GM06990 (cell line): ENCODE measurements around the gene MYMX.

Experiments
- DNase-seq: peaks from one replicate; pipeline ENCODE4 v3.0.0-alpha.2; 2011; ENCODE audit not compliant: insufficient read length; ENCODE audit errors: extremely low read depth
- H3K27me3 ChIP-seq: replicated peaks from 2 replicates; pipeline ENCODE4 v1.6.0; 2011; ENCODE audit warnings: low read length; ENCODE audit not compliant: control insufficient read depth, insufficient read depth
- H3K36me3 ChIP-seq: 2 replicates; pipeline ENCODE4 v1.5.1; 2011; ENCODE audit warnings: low read length; ENCODE audit not compliant: control insufficient read depth, insufficient read depth
- H3K4me3 ChIP-seq: replicated peaks from 2 replicates; pipeline ENCODE4 v1.5.1; 2011; ENCODE audit warnings: low read depth, mild to moderate bottlenecking, control low read depth, low read length
- CTCF ChIP-seq: IDR thresholded peaks from 2 replicates; pipeline ENCODE4 v1.5.1; 2011; ENCODE audit warnings: low read length, control low read depth, mild to moderate bottlenecking, inconsistent platforms; ENCODE audit not compliant: insufficient read depth, poor library complexity, severe bottlenecking

Gene MYMX

GRCh38 chr6:44203955-44204354, 12.8 kb upstream of the MYMX start:
- no peak for DNase-seq
- no peaks in the 10 kb centered on the region for H3K36me3 ChIP-seq
- no peaks in the 10 kb centered on the region for H3K27me3 ChIP-seq
- TF ChIP-seq CTCF, result no peak
- H3K4me3 ChIP-seq, result no peak overlapping the region

DNA sequence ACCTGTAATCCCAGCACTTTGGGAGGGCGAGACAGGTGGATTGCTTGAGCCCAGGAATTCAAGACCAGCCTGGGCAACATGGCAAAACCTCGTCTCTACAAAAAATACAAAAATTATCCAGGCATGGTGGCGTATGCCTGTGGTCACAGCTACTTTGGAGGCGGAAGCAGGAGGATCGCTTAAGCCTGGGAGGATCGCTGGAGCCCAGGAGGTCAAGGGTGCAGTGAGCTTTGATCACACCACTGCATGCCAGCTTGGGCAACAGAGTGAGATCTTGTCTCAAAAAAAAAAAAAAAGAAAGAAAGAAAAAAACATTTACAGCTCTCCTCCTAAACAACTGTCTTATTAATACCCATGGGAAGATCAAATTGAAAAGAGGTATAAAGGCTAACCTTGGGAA, 8.8 kb upstream of the MYMX start:
- H3K36me3 ChIP-seq, result no peaks in the 10 kb centered on the region
- no peaks in the 10 kb centered on the region for H3K27me3 ChIP-seq
- H3K4me3 ChIP-seq, result no peak overlapping the region
- TF ChIP-seq CTCF, result no peak
- no peak for DNase-seq

DNA sequence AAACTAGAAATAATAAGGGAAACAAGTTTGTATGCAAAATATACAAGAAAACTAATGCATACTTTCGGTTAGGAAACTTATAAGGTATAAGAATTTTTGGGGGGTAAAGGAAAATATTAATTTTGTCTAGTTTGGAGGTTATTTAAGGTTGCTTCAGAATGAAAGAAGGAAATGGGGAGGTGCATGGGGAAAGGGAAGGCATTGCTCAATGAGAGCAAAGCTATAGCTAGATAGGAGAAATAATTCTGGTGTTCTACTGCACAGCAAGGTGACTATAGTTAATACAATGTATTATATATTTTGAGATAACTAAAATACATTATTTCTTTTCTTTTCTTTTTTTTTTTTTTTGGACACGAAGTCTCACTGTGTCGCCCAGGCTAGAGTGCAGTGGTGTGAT, 5.4 kb upstream of the MYMX start:
- no peak for DNase-seq
- no peaks in the 10 kb centered on the region for H3K36me3 ChIP-seq
- H3K27me3 ChIP-seq, result no peaks in the 10 kb centered on the region

DNA sequence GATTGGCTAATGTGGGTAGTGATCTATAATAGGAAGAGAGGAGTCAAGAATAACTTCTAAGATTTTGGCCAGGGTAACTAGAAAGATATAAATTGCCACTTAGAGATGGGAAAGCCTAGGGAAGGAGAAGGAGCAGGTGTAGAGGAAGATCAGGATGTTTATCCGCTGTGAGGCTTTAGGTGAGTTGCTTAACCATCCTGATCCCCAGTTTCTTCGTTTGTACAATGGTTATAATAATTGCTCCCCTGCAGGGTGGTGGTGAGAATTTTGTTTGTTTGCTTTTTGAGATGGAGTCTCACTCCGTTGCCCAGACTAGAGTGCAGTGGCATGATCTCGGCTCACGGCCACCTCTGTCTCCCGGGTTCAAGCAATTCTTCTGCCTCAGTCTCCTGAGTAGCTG, 2.4 kb upstream of the MYMX start:
- no peak for DNase-seq
- Histone ChIP-seq H3K4me3 (no peak overlapping the region), H3K36me3 (no peaks in the 10 kb centered on the region), H3K27me3 (no peaks in the 10 kb centered on the region)
- no peak for TF ChIP-seq CTCF

More for the DNA sequence above, 5.4 kb upstream of the MYMX start:
- H3K4me3 ChIP-seq, result no peak overlapping the region
- TF ChIP-seq CTCF, result no peak

- DNase-seq, result no peak
- no peaks in the 10 kb centered on the region for H3K36me3 ChIP-seq
- no peak overlapping the region for H3K4me3 ChIP-seq
- H3K27me3 ChIP-seq, result no peaks in the 10 kb centered on the region
- TF ChIP-seq CTCF, result no peak
Measured at GRCh38 chr6:44217332-44218143, 812 bp downstream of the MYMX start.
